ENCODE data around the gene RBM24. TPM values are rescaled to one million over a fixed set of nuclear protein-coding genes. Genes with fewer than 3 reads are reported as not detected.

Gene RBM24
- total and polyA plus RNA-seq, 2 of the 13 experiments (the other 11 are each of a cell fraction or from before 2014, with no cell fraction given): 1.5 to 14.2 TPM

- TF ChIP-seq NR2F2 (IDR thresholded peaks at IDR 0.05; ENCODE audit: borderline replicate concordance, low read depth): no peak
Observed at GRCh38 chr6:17343215-17343614, 62.1 kb downstream of the RBM24 start (continued).

Other genes starting within 250 kb of the RBM24 start
- gene STMND1, start 179.3 kb upstream of the RBM24 start, total RNA-seq (2016; rRNA removed; fragmentation: Illumina TruSeq; extraction: Trizol): not detected in 2 replicates
- not detected in 2 replicates for gene STMND1, start 179.3 kb upstream of the RBM24 start, polyA plus RNA-seq (2011; rRNA removed)
- gene CAP2, start 112.2 kb downstream of the RBM24 start, total RNA-seq (2016; rRNA removed; fragmentation: Illumina TruSeq; extraction: Trizol): 7.9 and 8.8 TPM in 2 replicates
- 35.7 and 53.1 TPM in 2 replicates for gene CAP2, start 112.2 kb downstream of the RBM24 start, polyA plus RNA-seq (2011; rRNA removed)

Data from HepG2 (cell line).